Stimulated activated CD4-positive, alpha-beta T cell treated with anti-CD3 and anti-CD28 coated beads, Interleukin-2, amount 100 ng/mL, for 48 hours (primary cell): ENCODE measurements around the gene FAF1.

Experiments used
- DNase-seq, 2 donors: peaks; one replicate each; pipeline ENCODE4 v3.0.0-alpha.2; 2020

The FAF1 gene

GRCh38 chr1:50681931-50682330 is 278.1 kb downstream of the FAF1 start:
- no peak for DNase-seq

- DNase-seq = no peak
Measured at GRCh38 chr1:50667710-50668356, 292.2 kb downstream of the FAF1 start.

GRCh38 chr1:50667272-50667671 is 292.8 kb downstream of the FAF1 start:
- no peak for DNase-seq

GRCh38 chr1:50666849-50667248 is 293.2 kb downstream of the FAF1 start:
- no peak for DNase-seq

GRCh38 chr1:50665413-50665812 is 294.7 kb downstream of the FAF1 start:
- no peak for DNase-seq

GRCh38 chr1:50661626-50662025 is 298.4 kb downstream of the FAF1 start:
- no peak for DNase-seq

GRCh38 chr1:50659107-50659662 is 300.9 kb downstream of the FAF1 start:
- no peak for DNase-seq

- no peak for DNase-seq
Measured at GRCh38 chr1:50658459-50659076, 301.5 kb downstream of the FAF1 start.

- DNase-seq = no peak
Measured at GRCh38 chr1:50656931-50657330, 303.1 kb downstream of the FAF1 start.

- no peak for DNase-seq
Measured at GRCh38 chr1:50651476-50652263, 308.4 kb downstream of the FAF1 start.

GRCh38 chr1:50646526-50646925 is 313.5 kb downstream of the FAF1 start:
- no peak for DNase-seq

GRCh38 chr1:50645139-50645538 is 314.9 kb downstream of the FAF1 start:
- DNase-seq = no peak

- DNase-seq = no peak
Measured at GRCh38 chr1:50644447-50645105, 315.5 kb downstream of the FAF1 start.

- DNase-seq = no peak
Measured at GRCh38 chr1:50637460-50637859, 322.6 kb downstream of the FAF1 start.

GRCh38 chr1:50634251-50634650 is 325.8 kb downstream of the FAF1 start:
- DNase-seq = no peak

- DNase-seq = no peak
Measured at GRCh38 chr1:50633465-50633864, 326.6 kb downstream of the FAF1 start.

- DNase-seq = no peak
Measured at GRCh38 chr1:50631161-50631560, 328.9 kb downstream of the FAF1 start.

- DNase-seq = no peak
Measured at GRCh38 chr1:50622259-50622658, 337.8 kb downstream of the FAF1 start.

- no peak for DNase-seq
Measured at GRCh38 chr1:50620680-50621329, 339.3 kb downstream of the FAF1 start.

GRCh38 chr1:50615036-50615750 is 344.9 kb downstream of the FAF1 start:
- no peak for DNase-seq

GRCh38 chr1:50611675-50612074 is 348.4 kb downstream of the FAF1 start:
- no peak for DNase-seq

- DNase-seq = no peak
Measured at GRCh38 chr1:50610563-50610962, 349.5 kb downstream of the FAF1 start.
